Kidney epithelial cell (primary cell): Measurements from ENCODE around the gene KLHL40. TPM values are rescaled to one million over a fixed set of nuclear protein-coding genes. Genes with fewer than 3 reads are reported as not detected.

ENCODE experiments used
- DNase-seq: peaks from one replicate; pipeline ENCODE4 v3.0.0-alpha.2; 2010; ENCODE audit warnings: low read depth
- H3K27me3 ChIP-seq: 2 replicates; pipeline ENCODE4 v1.6.0; 2011; ENCODE audit warnings: low read length; ENCODE audit not compliant: control insufficient read depth, insufficient read depth
- H3K36me3 ChIP-seq: 2 replicates; pipeline ENCODE4 v1.5.1; 2011; ENCODE audit warnings: low read length; ENCODE audit not compliant: control insufficient read depth, insufficient read depth
- H3K4me3 ChIP-seq: 2 replicates; pipeline ENCODE4 v1.5.1; 2011; ENCODE audit warnings: low read depth, mild to moderate bottlenecking, control low read depth, low read length
- total RNA-seq: library from RNA; depleted of rRNA; stranded (reverse); fragments of >200 nt; gene quantifications from 2 replicates; pipeline ENCODE4 v1.2.3, GENCODE V29; 2015
- TF ChIP-seq, protein P1 (sequence below): IDR thresholded peaks from 2 replicates; pipeline ENCODE4 v1.5.1; 2011; ENCODE audit warnings: mild to moderate bottlenecking, moderate library complexity, low read length, control low read depth, inconsistent platforms; ENCODE audit not compliant: insufficient read depth, poor library complexity, severe bottlenecking

Gene KLHL40
- total RNA-seq, 1 donor from 2014 or later: not detected

DNA sequence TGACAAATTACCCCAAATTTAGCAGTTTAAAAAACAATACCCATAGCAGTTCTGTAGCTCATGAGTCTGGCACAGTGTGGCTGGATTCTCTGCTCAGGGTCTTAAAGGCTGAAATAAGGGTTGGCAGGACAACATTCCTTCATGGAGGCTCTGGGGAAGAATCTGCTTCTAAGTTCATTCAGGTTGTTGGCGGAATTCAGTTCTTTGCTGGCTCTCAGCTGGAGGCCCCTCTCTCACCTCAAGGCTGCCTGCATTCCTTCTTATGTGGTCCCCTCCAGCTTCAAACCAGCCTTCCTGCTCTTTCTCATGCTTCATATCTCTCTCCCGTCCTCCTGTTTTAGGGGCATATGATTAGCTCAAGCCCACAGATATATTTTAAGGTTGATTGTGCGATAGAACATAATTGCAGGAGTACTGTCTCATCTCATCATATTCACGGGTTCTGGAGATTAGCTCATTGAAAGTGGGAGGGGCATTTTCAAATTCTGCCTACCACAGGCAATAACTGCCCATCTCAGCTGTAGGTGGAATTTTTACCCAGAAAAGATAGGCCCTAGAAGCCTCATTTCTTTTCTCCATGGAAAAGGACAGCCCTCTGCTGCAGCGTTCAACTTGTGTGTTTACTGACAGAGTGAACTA is 37.4 kb upstream of the KLHL40 start:
- no peak for DNase-seq
- TF ChIP-seq, protein P1, sequence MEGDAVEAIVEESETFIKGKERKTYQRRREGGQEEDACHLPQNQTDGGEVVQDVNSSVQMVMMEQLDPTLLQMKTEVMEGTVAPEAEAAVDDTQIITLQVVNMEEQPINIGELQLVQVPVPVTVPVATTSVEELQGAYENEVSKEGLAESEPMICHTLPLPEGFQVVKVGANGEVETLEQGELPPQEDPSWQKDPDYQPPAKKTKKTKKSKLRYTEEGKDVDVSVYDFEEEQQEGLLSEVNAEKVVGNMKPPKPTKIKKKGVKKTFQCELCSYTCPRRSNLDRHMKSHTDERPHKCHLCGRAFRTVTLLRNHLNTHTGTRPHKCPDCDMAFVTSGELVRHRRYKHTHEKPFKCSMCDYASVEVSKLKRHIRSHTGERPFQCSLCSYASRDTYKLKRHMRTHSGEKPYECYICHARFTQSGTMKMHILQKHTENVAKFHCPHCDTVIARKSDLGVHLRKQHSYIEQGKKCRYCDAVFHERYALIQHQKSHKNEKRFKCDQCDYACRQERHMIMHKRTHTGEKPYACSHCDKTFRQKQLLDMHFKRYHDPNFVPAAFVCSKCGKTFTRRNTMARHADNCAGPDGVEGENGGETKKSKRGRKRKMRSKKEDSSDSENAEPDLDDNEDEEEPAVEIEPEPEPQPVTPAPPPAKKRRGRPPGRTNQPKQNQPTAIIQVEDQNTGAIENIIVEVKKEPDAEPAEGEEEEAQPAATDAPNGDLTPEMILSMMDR: no peak
- peaks cover 2% of the 10 kb centered on the region for H3K36me3 ChIP-seq
- H3K4me3 ChIP-seq: no peak overlapping the region
- no peaks in the 10 kb centered on the region for H3K27me3 ChIP-seq

DNA sequence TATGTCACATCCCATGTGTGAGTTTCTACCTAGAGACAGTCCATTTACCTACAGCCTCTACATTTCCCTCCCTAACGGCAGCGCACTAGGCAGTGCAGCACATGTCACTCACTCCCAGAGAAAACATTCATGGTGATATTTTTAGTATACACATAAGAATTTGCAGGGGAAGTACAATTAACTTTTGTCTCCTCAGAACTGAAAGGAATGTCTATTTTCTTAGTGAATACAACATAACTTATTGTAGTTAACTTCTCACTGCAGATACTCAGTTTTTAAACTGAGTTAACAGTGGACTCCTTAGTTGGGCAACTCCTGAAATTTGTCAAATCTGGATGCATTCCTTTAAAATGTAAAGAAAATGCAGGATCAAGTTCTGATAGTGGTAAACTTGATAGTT is 36.3 kb upstream of the KLHL40 start:
- TF ChIP-seq, protein P1: no peak
- Histone ChIP-seq H3K27me3 (no peaks in the 10 kb centered on the region), H3K36me3 (peaks cover 2% of the 10 kb centered on the region), H3K4me3 (no peak overlapping the region)
- DNase-seq: no peak

DNA sequence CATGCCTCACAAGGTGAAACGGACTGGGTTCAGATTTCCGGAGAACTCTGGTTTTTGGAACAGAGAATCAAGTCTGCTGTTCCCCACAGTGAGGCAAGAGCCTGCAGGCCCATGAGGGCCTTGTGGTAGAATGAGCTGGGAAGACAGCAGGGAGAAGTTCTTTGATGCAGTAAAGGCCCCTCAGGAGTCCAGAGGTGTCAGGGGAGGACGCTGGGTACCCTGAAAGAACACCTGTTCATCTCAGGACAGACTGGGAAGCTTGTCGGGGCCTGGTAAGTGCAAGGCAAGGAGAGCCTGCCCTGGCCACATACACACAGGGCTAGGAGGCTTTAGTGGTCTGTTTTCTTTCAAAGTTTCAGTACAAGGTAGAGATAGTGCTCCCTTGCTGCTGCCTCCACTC is 35.6 kb upstream of the KLHL40 start:
- no peak for DNase-seq
- TF ChIP-seq, protein P1: no peak
- Histone ChIP-seq H3K27me3 (no peaks in the 10 kb centered on the region), H3K36me3 (no peaks in the 10 kb centered on the region), H3K4me3 (no peak overlapping the region)

DNA sequence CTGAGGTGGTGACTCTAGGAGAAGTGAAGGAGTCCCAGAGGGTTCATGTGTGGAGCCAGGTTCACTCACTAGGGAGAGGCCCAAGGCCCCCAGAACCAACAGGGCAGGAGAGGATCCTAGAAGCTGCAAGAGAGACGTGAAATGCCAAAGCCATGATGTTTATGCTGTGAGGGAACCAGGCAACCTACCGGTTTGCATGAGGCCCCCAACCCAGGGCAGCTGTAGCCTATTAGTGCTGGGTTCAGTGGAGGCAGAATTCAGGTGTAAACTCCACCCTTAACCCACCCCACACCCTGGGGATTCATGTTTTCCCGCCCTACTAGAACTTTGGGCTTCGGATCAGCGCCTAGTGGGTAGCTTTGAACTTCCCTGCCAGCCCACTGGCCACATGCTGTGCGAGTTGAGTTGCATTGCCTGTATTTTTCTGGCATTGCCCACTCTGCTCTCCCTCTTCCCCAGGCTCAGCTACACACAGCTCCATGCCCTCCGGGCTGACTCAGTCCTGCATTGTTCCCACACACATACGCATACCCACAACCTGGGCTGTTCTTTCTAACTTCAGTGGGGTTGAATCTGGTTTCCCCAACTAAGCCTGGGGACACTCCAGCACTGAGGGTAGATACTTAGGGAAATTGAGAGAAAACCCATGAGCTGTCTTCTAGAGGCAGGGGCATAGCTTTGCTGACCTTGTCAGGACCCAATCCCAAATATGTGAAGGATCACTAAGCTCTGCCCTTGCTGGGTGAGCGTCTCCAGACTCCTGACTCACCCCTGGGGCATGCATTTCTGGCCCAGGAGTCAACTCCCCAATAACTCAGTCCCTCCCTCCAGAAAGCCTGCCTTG is 33.9 kb upstream of the KLHL40 start:
- H3K4me3 ChIP-seq: no peak overlapping the region
- H3K36me3 ChIP-seq: no peaks in the 10 kb centered on the region
- peak; percentile 26 for DNase-seq
- TF ChIP-seq, protein P1: no peak
- H3K27me3 ChIP-seq: no peaks in the 10 kb centered on the region

DNA sequence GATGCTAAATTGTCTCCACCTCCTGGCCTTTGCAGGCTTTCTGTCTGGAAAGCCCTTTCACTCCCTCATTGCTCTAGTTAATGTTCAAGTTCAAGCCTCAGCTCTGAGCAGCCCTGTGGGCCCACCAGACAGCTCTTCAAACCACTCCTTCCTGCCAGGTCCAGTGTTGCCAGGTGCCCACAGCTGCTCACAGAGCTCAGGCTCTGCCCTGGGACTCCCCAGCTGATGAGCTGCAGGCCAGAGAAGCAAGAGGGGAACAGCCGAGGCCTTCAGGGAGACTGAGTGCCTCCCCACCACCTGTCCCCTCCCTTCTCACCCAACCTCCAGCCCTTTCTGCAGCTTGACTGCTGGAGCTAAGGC is 33.1 kb upstream of the KLHL40 start:
- TF ChIP-seq, protein P1: no peak
- no peak for DNase-seq
- no peak overlapping the region for H3K4me3 ChIP-seq
- H3K36me3 ChIP-seq: no peaks in the 10 kb centered on the region
- H3K27me3 ChIP-seq: no peaks in the 10 kb centered on the region
